Kidney (tissue), 14 donors: ENCODE measurements around the gene RPL36A. TPM values are rescaled to one million over a fixed set of nuclear protein-coding genes. Genes with fewer than 3 reads are reported as not detected.

Experiments
- DNase-seq, 5 donors: peaks; one replicate each; pipeline ENCODE4 v3.0.0-alpha.2; 2013 to 2020
- FAIRE-seq: peaks from 2 replicates; lab custom pipeline; 2012; peaks lifted over from hg19 to GRCh38; lab: Jason Lieb, UNC
- H3K27ac ChIP-seq, 2 donors: one replicate each; pipeline ENCODE4 v1.7.0; 2013; ENCODE audit warnings: low read depth in 2 of 2, low read length in 2 of 2, inconsistent platforms in 1 of 2
- H3K27me3 ChIP-seq: one replicate; pipeline ENCODE4 v1.7.1; 2013; ENCODE audit warnings: low read length, inconsistent platforms; ENCODE audit not compliant: control insufficient read depth, insufficient read depth
- H3K36me3 ChIP-seq, 3 donors: one replicate each; pipeline versions ENCODE4 v1.7.0 to v1.7.1; 2013; ENCODE audit warnings: low read length in 3 of 3, control low read depth in 1 of 3, inconsistent platforms in 1 of 3; ENCODE audit not compliant: insufficient read depth in 3 of 3, control insufficient read depth in 2 of 3
- H3K4me1 ChIP-seq, 3 donors: one replicate each; pipeline versions ENCODE4 v1.7.0 to v1.7.1; 2013; ENCODE audit warnings: low read length in 3 of 3, inconsistent platforms in 1 of 3, low read depth in 1 of 3; ENCODE audit not compliant: control insufficient read depth in 2 of 3, insufficient read depth in 2 of 3
- H3K4me3 ChIP-seq, 3 donors: one replicate each; pipeline versions ENCODE4 v1.7.0 to v1.8.1; 2013; ENCODE audit warnings: low read length in 3 of 3, control low read depth in 1 of 3, inconsistent platforms in 1 of 3
- H3K9ac ChIP-seq, 3 donors: one replicate each; pipeline versions ENCODE4 v1.7.0 to v1.7.1; 2013; ENCODE audit warnings: low read length in 3 of 3, control low read depth in 1 of 3, inconsistent platforms in 1 of 3
- H3K9me3 ChIP-seq, 3 donors: one replicate each; pipeline versions ENCODE4 v1.7.0 to v1.7.1; 2013; ENCODE audit warnings: low read length in 3 of 3, control low read depth in 1 of 3, inconsistent platforms in 1 of 3; ENCODE audit not compliant: control insufficient read depth in 2 of 3, insufficient read depth in 1 of 3
- intact Hi-C: fragments of 100-400 bp; cut with DNase I; formaldehyde crosslinking; loops from one replicate; pipeline ENCODE4 v1.11.1; 2022
- polyA plus RNA-seq: library from polyadenylated mRNA; stranded (reverse); fragments of 350-450 nt; fragmentation: Illumina TruSeq; extraction: RNeasy Lipid Tissue Mini Kit (QIAGEN cat#74804); gene quantifications from one replicate; pipeline ENCODE4 v1.2.3, GENCODE V29; 2014; ENCODE audit warnings: low read depth, low replicate concordance; ENCODE audit not compliant: insufficient read depth
- total RNA-seq: library from RNA; stranded (reverse); fragmentation: NEBNext Ultra II Directional; extraction: Animal tissue kit (Norgen Biotek cat#: 25700); gene quantifications from one replicate; pipeline ENCODE4 v1.2.1, GENCODE V29; 2021
- TF ChIP-seq, protein P1 (sequence below): IDR thresholded peaks from 3 replicates; pipeline ENCODE4 v1.5.1; 2012; ENCODE audit warnings: mild to moderate bottlenecking, moderate library complexity, borderline replicate concordance; ENCODE audit not compliant: insufficient read depth; ENCODE audit errors: extremely low read depth
- donor health status: control.
- donor health status: control.
- donor health status: control.
- donor health status: control.
- donor health status: control.
- donor health status: DM: yes; HTN: yes; CAD: no.
- donor health status: Normal renal cell carcinoma (clear cell type).

Gene RPL36A
- total and polyA plus RNA-seq, 2 donors from 2014 or later, result 148 to 1,711 TPM

DNA sequence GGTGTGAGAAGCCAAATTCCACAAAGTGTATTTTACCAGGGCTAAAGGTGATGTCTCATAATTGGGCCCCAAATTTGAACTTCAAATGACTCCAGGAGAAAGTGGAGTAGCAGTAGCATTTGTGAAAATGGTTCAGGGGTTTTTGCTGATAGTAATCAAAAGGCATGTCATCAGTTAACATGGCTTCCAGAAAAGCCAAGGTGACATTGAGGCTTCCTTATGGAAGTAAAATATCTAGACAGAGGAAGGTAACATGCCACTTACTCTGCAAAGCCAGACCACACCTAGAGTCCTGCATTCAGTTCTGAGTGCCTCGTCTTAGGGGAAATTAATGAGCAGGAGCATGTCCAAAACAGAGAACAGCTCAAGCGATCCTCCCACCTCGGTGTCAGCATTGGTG lies 2.2 kb upstream of the RPL36A start:
- H3K9ac ChIP-seq, result no peak overlapping the region
- no peaks in the 10 kb centered on the region for H3K36me3 ChIP-seq
- no peak overlapping the region for H3K4me3 ChIP-seq
- intact Hi-C loops, result no loop called here
- no peaks in the 10 kb centered on the region for H3K27me3 ChIP-seq
- DNase-seq (no peak), FAIRE-seq (no peak)
- H3K9me3 ChIP-seq, result no peaks in the 10 kb centered on the region
- H3K4me1 ChIP-seq, result peaks cover 2 to 6% (median 4%) of the 10 kb centered on the region in 3 donors
- TF ChIP-seq, protein P1, sequence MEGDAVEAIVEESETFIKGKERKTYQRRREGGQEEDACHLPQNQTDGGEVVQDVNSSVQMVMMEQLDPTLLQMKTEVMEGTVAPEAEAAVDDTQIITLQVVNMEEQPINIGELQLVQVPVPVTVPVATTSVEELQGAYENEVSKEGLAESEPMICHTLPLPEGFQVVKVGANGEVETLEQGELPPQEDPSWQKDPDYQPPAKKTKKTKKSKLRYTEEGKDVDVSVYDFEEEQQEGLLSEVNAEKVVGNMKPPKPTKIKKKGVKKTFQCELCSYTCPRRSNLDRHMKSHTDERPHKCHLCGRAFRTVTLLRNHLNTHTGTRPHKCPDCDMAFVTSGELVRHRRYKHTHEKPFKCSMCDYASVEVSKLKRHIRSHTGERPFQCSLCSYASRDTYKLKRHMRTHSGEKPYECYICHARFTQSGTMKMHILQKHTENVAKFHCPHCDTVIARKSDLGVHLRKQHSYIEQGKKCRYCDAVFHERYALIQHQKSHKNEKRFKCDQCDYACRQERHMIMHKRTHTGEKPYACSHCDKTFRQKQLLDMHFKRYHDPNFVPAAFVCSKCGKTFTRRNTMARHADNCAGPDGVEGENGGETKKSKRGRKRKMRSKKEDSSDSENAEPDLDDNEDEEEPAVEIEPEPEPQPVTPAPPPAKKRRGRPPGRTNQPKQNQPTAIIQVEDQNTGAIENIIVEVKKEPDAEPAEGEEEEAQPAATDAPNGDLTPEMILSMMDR, result no peak
- no peak overlapping the region for H3K27ac ChIP-seq

DNA sequence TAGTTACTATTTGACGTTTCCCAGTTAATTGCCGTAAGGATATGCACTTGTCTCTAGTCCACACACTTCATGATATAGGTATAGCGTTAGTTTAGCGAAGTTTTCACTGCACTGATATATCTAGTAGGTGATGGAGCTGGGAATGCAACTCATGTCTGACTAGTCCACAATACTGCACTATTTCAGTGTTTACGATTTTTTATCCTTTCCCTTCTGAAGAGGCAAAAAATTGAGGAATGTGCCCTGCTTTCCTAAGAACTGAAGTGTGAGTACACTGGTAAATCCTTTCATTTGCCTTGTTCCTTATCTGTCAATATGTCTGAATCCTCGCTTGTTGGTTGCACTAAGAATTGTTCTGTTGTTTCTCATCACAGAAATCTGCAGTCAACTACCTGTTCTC lies 1.0 kb downstream of the RPL36A start:
- Histone ChIP-seq H3K4me1 (peaks cover 2 to 6% (median 4%) of the 10 kb centered on the region in 3 donors), H3K9me3 (no peaks in the 10 kb centered on the region), H3K4me3 (peak overlapping the region; percentile 82 to 85 (median 83)), H3K27ac (no peak overlapping the region), H3K36me3 (no peaks in the 10 kb centered on the region), H3K9ac (peak overlapping the region; percentile 24 to 86 (median 78)), H3K27me3 (no peaks in the 10 kb centered on the region)
- FAIRE-seq (no peak), DNase-seq (no peak)
- intact Hi-C loops, result no loop called here
- TF ChIP-seq, protein P1, result no peak

DNA sequence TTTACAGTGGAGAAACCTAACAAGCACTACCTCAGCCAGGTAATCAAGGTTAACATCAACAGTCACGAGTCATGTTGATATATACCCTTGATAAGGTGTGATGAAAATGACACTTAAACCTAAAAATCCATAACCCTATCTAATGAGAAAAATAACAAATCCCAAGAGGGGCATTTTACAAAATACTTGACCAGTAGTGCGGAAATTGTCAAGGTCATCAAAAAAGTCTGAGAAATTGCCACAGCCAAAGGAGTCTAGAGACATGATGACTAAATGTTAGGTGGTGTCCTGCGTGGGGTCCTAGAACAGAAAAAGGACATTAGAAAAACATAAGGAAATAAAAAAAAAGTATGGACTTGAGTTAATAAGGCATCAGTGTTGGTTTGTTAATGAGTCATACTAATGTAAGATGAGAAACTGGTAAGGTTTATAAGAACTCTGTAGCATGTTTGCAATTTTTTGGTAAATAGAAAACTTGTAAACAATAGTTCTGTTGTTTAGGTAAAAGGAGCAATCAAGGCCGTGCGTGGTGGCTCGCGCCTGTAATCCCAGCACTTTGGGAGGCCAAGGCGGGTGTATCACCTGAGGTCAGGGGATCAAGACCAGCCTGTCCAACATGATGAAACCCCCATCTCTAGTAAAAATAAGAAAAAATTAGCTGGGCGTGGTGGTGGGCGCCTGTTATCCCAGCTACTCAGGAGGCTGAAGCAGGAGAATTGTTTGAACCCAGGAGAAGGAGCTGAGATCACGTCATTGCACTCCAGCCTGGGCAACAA lies 2.9 kb downstream of the RPL36A start:
- DNase-seq (no peak), FAIRE-seq (no peak)
- intact Hi-C loops, result no loop called here
- H3K27ac ChIP-seq, result no peak overlapping the region
- peaks cover 2 to 6% (median 4%) of the 10 kb centered on the region in 3 donors for H3K4me1 ChIP-seq
- no peaks in the 10 kb centered on the region for H3K9me3 ChIP-seq
- no peaks in the 10 kb centered on the region for H3K36me3 ChIP-seq
- TF ChIP-seq, protein P1, result no peak
- no peak overlapping the region for H3K4me3 ChIP-seq
- no peaks in the 10 kb centered on the region for H3K27me3 ChIP-seq
- no peak overlapping the region for H3K9ac ChIP-seq
